ENCODE data around the gene RECQL5. TPM values are rescaled to one million over a fixed set of nuclear protein-coding genes. Genes with fewer than 3 reads are reported as not detected.

RECQL5 gene
- total and polyA plus RNA-seq, 4 donors, result 16.4 to 32.5 (median 29.8) TPM

GRCh38 chr17:75670868-75671267 is 3.9 kb upstream of the RECQL5 start:
- no peaks in the 10 kb centered on the region for H3K27me3 ChIP-seq (ENCODE audit: control insufficient read depth in 3 of 3, insufficient read depth in 3 of 3, low read length in 2 of 3)
- H3K9ac ChIP-seq (ENCODE audit: insufficient read depth in 1 of 2, low read length in 2 of 2), result no peak overlapping the region
- no peaks in the 10 kb centered on the region for H3K9me3 ChIP-seq (ENCODE audit: control insufficient read depth in 4 of 4, insufficient read depth in 3 of 4, low read length in 3 of 4)
- no peak for DNase-seq
- TF ChIP-seq CTCF (IDR thresholded peaks at IDR 0.05; ENCODE audit: control extremely low read depth, extremely low read depth), result no peak
- H3K4me1 ChIP-seq (ENCODE audit: control insufficient read depth in 5 of 5, insufficient read depth in 5 of 5, low read length in 5 of 5), result peaks cover 3 to 17% (median 5%) of the 10 kb centered on the region in 5 donors
- H3K36me3 ChIP-seq (ENCODE audit: control insufficient read depth in 4 of 4, insufficient read depth in 4 of 4, low read length in 4 of 4), result peaks cover 19 to 29% (median 24%) of the 10 kb centered on the region in 4 donors
- no peak for ATAC-seq (ENCODE audit: insufficient read depth, low FRiP score)
- 83 to 88% methylated on average over 5 of the region's 5 CpGs for WGBS, 2 donors
- H3K27ac ChIP-seq (ENCODE audit: low read depth in 1 of 2, low read length in 1 of 2), result no peak overlapping the region
- H3K4me3 ChIP-seq, result no peak overlapping the region

GRCh38 chr17:75668489-75668888 is 1.5 kb upstream of the RECQL5 start:
- Histone ChIP-seq H3K9me3 (ENCODE audit: control insufficient read depth in 4 of 4, insufficient read depth in 3 of 4, low read length in 3 of 4) (no peaks in the 10 kb centered on the region), H3K36me3 (ENCODE audit: control insufficient read depth in 4 of 4, insufficient read depth in 4 of 4, low read length in 4 of 4) (peaks cover 17 to 33% (median 24%) of the 10 kb centered on the region in 4 donors), H3K27me3 (ENCODE audit: control insufficient read depth in 3 of 3, insufficient read depth in 3 of 3, low read length in 2 of 3) (no peaks in the 10 kb centered on the region), H3K4me1 (ENCODE audit: control insufficient read depth in 5 of 5, insufficient read depth in 5 of 5, low read length in 5 of 5) (peaks cover 3 to 19% (median 7%) of the 10 kb centered on the region in 5 donors), H3K4me3 (no peak overlapping the region), H3K27ac (ENCODE audit: low read depth in 1 of 2, low read length in 1 of 2) (no peak overlapping the region), H3K9ac (ENCODE audit: insufficient read depth in 1 of 2, low read length in 2 of 2) (no peak overlapping the region)
- 74 to 90% methylated on average over 4 of the region's 4 CpGs for WGBS, 2 donors
- no peak for TF ChIP-seq CTCF (IDR thresholded peaks at IDR 0.05; ENCODE audit: control extremely low read depth, extremely low read depth)
- no peak for ATAC-seq (ENCODE audit: insufficient read depth, low FRiP score)
- DNase-seq, result no peak

DNA sequence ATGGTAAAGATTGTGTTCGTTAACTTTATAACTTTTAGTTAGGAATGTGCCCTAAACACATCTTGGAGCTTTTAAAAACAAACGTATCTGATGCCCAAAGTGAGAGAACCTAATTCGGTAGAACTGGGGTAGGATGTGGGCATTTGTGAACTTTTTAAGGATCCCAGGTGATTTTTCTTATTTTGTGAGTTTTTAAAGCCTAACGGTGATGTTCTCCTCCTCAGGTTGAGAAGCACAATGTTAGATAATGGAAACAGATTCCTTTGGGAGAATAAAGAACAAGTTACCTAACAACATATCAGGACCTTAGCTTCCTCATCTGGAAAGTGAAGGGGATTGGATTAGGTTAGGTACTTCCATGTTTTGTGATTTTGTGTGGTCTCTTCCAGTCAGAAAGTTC is 871 bp upstream of the RECQL5 start:
- Histone ChIP-seq H3K4me3 (peak overlapping the region; percentile 93), H3K27me3 (ENCODE audit: control insufficient read depth in 3 of 3, insufficient read depth in 3 of 3, low read length in 2 of 3) (no peaks in the 10 kb centered on the region), H3K9me3 (ENCODE audit: control insufficient read depth in 4 of 4, insufficient read depth in 3 of 4, low read length in 3 of 4) (no peaks in the 10 kb centered on the region), H3K4me1 (ENCODE audit: control insufficient read depth in 5 of 5, insufficient read depth in 5 of 5, low read length in 5 of 5) (peaks cover 3 to 19% (median 7%) of the 10 kb centered on the region in 5 donors), H3K27ac (ENCODE audit: low read depth in 1 of 2, low read length in 1 of 2) (peak overlapping the region in 1 of 2 donors; percentile 95), H3K9ac (ENCODE audit: insufficient read depth in 1 of 2, low read length in 2 of 2) (peak overlapping the region; percentile 46 to 74), H3K36me3 (ENCODE audit: control insufficient read depth in 4 of 4, insufficient read depth in 4 of 4, low read length in 4 of 4) (peaks cover 12 to 36% (median 24%) of the 10 kb centered on the region in 4 donors)
- TF ChIP-seq CTCF (IDR thresholded peaks at IDR 0.05; ENCODE audit: control extremely low read depth, extremely low read depth), result no peak
- no peak for DNase-seq
- WGBS, 2 donors, result 7 to 10% methylated on average over 4 of the region's 4 CpGs
- no peak for ATAC-seq (ENCODE audit: insufficient read depth, low FRiP score)

GRCh38 chr17:75665981-75666380 is 973 bp downstream of the RECQL5 start:
- WGBS, 2 donors, result 87 to 88% methylated on average over 10 of the region's 10 CpGs
- Histone ChIP-seq H3K4me3 (no peak overlapping the region), H3K36me3 (ENCODE audit: control insufficient read depth in 4 of 4, insufficient read depth in 4 of 4, low read length in 4 of 4) (peaks cover 13 to 30% (median 20%) of the 10 kb centered on the region in 4 donors), H3K9me3 (ENCODE audit: control insufficient read depth in 4 of 4, insufficient read depth in 3 of 4, low read length in 3 of 4) (peaks cover 0 to 3% (median 0%) of the 10 kb centered on the region in 4 donors), H3K9ac (ENCODE audit: insufficient read depth in 1 of 2, low read length in 2 of 2) (no peak overlapping the region), H3K4me1 (ENCODE audit: control insufficient read depth in 5 of 5, insufficient read depth in 5 of 5, low read length in 5 of 5) (peaks cover 3 to 19% (median 7%) of the 10 kb centered on the region in 5 donors), H3K27ac (ENCODE audit: low read depth in 1 of 2, low read length in 1 of 2) (no peak overlapping the region), H3K27me3 (ENCODE audit: control insufficient read depth in 3 of 3, insufficient read depth in 3 of 3, low read length in 2 of 3) (no peaks in the 10 kb centered on the region)
- no peak for DNase-seq
- ATAC-seq (ENCODE audit: insufficient read depth, low FRiP score), result no peak
- no peak for TF ChIP-seq CTCF (IDR thresholded peaks at IDR 0.05; ENCODE audit: control extremely low read depth, extremely low read depth)

Measured in lung (tissue), 12 donors.